Stimulated activated CD8-positive, alpha-beta memory T cell treated with anti-CD3 and anti-CD28 coated beads, Interleukin-2, amount 100 ng/mL, for 1 hour (primary cell): Measurements from ENCODE around the gene IRX6.

ENCODE experiments used
- DNase-seq, 2 donors: peaks; one replicate each; pipeline ENCODE4 v3.0.0-alpha.2; 2020; ENCODE audit warnings: low read depth in 2 of 2

Gene IRX6

GRCh38 chr16:55323637-55324271, at the start of gene IRX6:
IRX6 (plus strand) TSS chr16:55324203; CDS start chr16:55325092, 889 bp downstream.
- no peak for DNase-seq

- no peak for DNase-seq
Observed at GRCh38 chr16:55274391-55274790, 49.6 kb upstream of the IRX6 start.

- DNase-seq: no peak
Observed at GRCh38 chr16:55275167-55275566, 48.8 kb upstream of the IRX6 start.

- DNase-seq: no peak
Observed at GRCh38 chr16:55275869-55276268, 48.1 kb upstream of the IRX6 start.

GRCh38 chr16:55277536-55277935, 46.5 kb upstream of the IRX6 start:
- DNase-seq: no peak

- DNase-seq: no peak
Observed at GRCh38 chr16:55279598-55279997, 44.4 kb upstream of the IRX6 start.

- DNase-seq: no peak
Observed at GRCh38 chr16:55280587-55280986, 43.4 kb upstream of the IRX6 start.

GRCh38 chr16:55282441-55282840, 41.6 kb upstream of the IRX6 start:
- no peak for DNase-seq

GRCh38 chr16:55283812-55284717, 39.9 kb upstream of the IRX6 start:
- DNase-seq: no peak

- DNase-seq: no peak
Observed at GRCh38 chr16:55284718-55285099, 39.3 kb upstream of the IRX6 start.

GRCh38 chr16:55285586-55285985, 38.4 kb upstream of the IRX6 start:
- DNase-seq: no peak

- DNase-seq: no peak
Observed at GRCh38 chr16:55289353-55289752, 34.6 kb upstream of the IRX6 start.

GRCh38 chr16:55291847-55292246, 32.2 kb upstream of the IRX6 start:
- DNase-seq: no peak

- DNase-seq: no peak
Observed at GRCh38 chr16:55292491-55292890, 31.5 kb upstream of the IRX6 start.

GRCh38 chr16:55294129-55294528, 29.9 kb upstream of the IRX6 start:
- no peak for DNase-seq

- no peak for DNase-seq
Observed at GRCh38 chr16:55294931-55295342, 29.1 kb upstream of the IRX6 start.

- DNase-seq: no peak
Observed at GRCh38 chr16:55297062-55297909, 26.7 kb upstream of the IRX6 start.

- DNase-seq: no peak
Observed at GRCh38 chr16:55297910-55298479, 26.0 kb upstream of the IRX6 start.

GRCh38 chr16:55301385-55302008, 22.5 kb upstream of the IRX6 start:
- no peak for DNase-seq

- no peak for DNase-seq
Observed at GRCh38 chr16:55302635-55303034, 21.4 kb upstream of the IRX6 start.

- DNase-seq: no peak
Observed at GRCh38 chr16:55308973-55309372, 15.0 kb upstream of the IRX6 start.
